K562 (cell line): ENCODE measurements around the gene TMED5. TPM values are rescaled to one million over a fixed set of nuclear protein-coding genes. Genes with fewer than 3 reads are reported as not detected.

Experiments used
- ATAC-seq: fragments of 200-7000 bp; cut with Tn5 transposase; 3 replicates; pipeline ENCODE4 v1.9.1; 2020; ENCODE audit warnings: moderate library complexity
- BruUV-seq: library from RNA; stranded (reverse); fragments of 400-500 nt; replicated peaks from 2 replicates; lab custom pipeline; 2021; lab: Mats Ljungman, UMichigan
- CTCF ChIA-PET: fragments of 300-600 bp; formaldehyde crosslinking; extraction: SDS; loops from one replicate; lab custom pipeline; 2021; ENCODE audit warnings: low intra/inter-chr PET ratio; lab: Yijun Ruan, JAX
- POLR2A ChIA-PET: fragments of 300-600, 350-650 bp; sonication (Branson Sonifier 250); formaldehyde crosslinking; extraction: SDS; loops from one replicate; lab custom pipeline; 2021; ENCODE audit warnings: antibody characterized with exemption, inconsistent platforms; lab: Yijun Ruan, JAX
- DNase-seq, 4 experiments: peaks; one replicate each; pipeline versions ENCODE4 v3.0.0 to v3.0.0-alpha.2; 2011 to 2018; ENCODE audit warnings: low spot score in 3 of 4, mixed read lengths in 3 of 4; ENCODE audit errors: extremely low read depth in 1 of 4
- FAIRE-seq: peaks from 2 replicates; lab custom pipeline; 2011; peaks lifted over from hg19 to GRCh38; lab: Jason Lieb, UNC
- H2AFZ ChIP-seq: 2 replicates; pipeline ENCODE4 v1.6.0; 2011; ENCODE audit warnings: low read depth, low read length, control low read depth, inconsistent platforms
- H3K27ac ChIP-seq: fragments of 200-600 bp; 3 replicates; pipeline ENCODE4 v1.8.0; 2011; ENCODE audit warnings: low read depth, mild to moderate bottlenecking, control low read depth, inconsistent platforms, low read length, moderate library complexity, mixed read lengths; ENCODE audit errors: extremely low read depth
- H3K27me3 ChIP-seq, 2 experiments: fragments of 300-600 bp in 1 of 2; 2 replicates in 1 of 2; 3 replicates in 1 of 2; pipeline versions ENCODE4 v1.6.0 to v1.8.0; 2011; ENCODE audit warnings: inconsistent platforms in 2 of 2, low read length in 2 of 2, mild to moderate bottlenecking in 1 of 2, mixed read lengths in 1 of 2, moderate library complexity in 1 of 2; ENCODE audit not compliant: control insufficient read depth in 2 of 2, insufficient read depth in 2 of 2
- H3K36me3 ChIP-seq: fragments of 300-600 bp; 3 replicates; pipeline ENCODE4 v1.8.0; 2011; ENCODE audit warnings: mild to moderate bottlenecking, low read length, inconsistent platforms; ENCODE audit not compliant: control insufficient read depth, insufficient read depth
- H3K4me1 ChIP-seq, 2 experiments: fragments of 200-600 bp in 1 of 2; replicated peaks in 1 of 2; 2 replicates in 1 of 2; 3 replicates in 1 of 2; pipeline versions ENCODE4 v1.5.1 to v1.8.0; 2011; ENCODE audit warnings: inconsistent platforms in 2 of 2, low read length in 2 of 2, mild to moderate bottlenecking in 1 of 2, mixed read lengths in 1 of 2, moderate library complexity in 1 of 2; ENCODE audit not compliant: control insufficient read depth in 2 of 2, insufficient read depth in 2 of 2
- H3K4me2 ChIP-seq: 2 replicates; pipeline ENCODE4 v1.6.1; 2011; ENCODE audit warnings: low read length, control low read depth, inconsistent platforms, mixed read lengths; ENCODE audit not compliant: insufficient read depth
- H3K4me3 ChIP-seq: fragments of 200-600 bp; sonication (generic), shearing (Covaris generic); 2 replicates; pipeline ENCODE4 v1.5.1; 2016; ENCODE audit warnings: control low read depth, inconsistent platforms
- H3K79me2 ChIP-seq: fragments of 200-600 bp; 3 replicates; pipeline ENCODE4 v1.8.0; 2011; ENCODE audit warnings: low read length, inconsistent platforms; ENCODE audit not compliant: control insufficient read depth, insufficient read depth
- H3K9ac ChIP-seq, 2 experiments: 2 replicates each; pipeline versions ENCODE4 v1.6.0 to v1.6.1; 2011; ENCODE audit warnings: low read depth in 2 of 2, low read length in 2 of 2, control low read depth in 1 of 2, inconsistent platforms in 1 of 2, mild to moderate bottlenecking in 1 of 2, mixed read lengths in 1 of 2; ENCODE audit not compliant: insufficient read depth in 1 of 2
- H3K9me1 ChIP-seq: one replicate; pipeline ENCODE4 v1.6.0; 2011; ENCODE audit warnings: inconsistent platforms, mild to moderate bottlenecking, low read length, moderate library complexity; ENCODE audit not compliant: control insufficient read depth, insufficient read depth
- H3K9me3 ChIP-seq: replicated peaks from 2 replicates; pipeline ENCODE4 v1.5.1; 2011; ENCODE audit warnings: low read depth, low read length, inconsistent platforms; ENCODE audit not compliant: control insufficient read depth, insufficient read depth
- H4K20me1 ChIP-seq: replicated peaks from 2 replicates; pipeline ENCODE4 v1.6.1; 2011; ENCODE audit warnings: low read length, inconsistent platforms, mixed read lengths; ENCODE audit not compliant: control insufficient read depth, insufficient read depth
- BRCA1 ChIP-seq, 2 experiments: fragments of 450-650 bp in 1 of 2; sonication (generic) in 1 of 2; formaldehyde crosslinking in 1 of 2; IDR thresholded peaks; 2 replicates each; pipeline versions ENCODE4 v1.5.0 to v1.6.1; 2017 to 2020; ENCODE audit warnings: mild to moderate bottlenecking in 1 of 2, missing genetic modification reagents in 1 of 2
- E2F1 ChIP-seq: sonication (generic); formaldehyde crosslinking; IDR thresholded peaks from 2 replicates; pipeline ENCODE4 v1.8.1; 2023; ENCODE audit warnings: mild to moderate bottlenecking, missing genetic modification reagents, moderate library complexity
- IRF2 ChIP-seq: sonication (generic); formaldehyde crosslinking; IDR thresholded peaks from 2 replicates; pipeline ENCODE4 v1.8.1; 2022; ENCODE audit warnings: mild to moderate bottlenecking, missing genetic modification reagents
- MYBL2 ChIP-seq, 2 experiments: fragments of 450-650 bp in 1 of 2; sonication (generic) in 1 of 2; formaldehyde crosslinking in 1 of 2; IDR thresholded peaks; 2 replicates each; pipeline versions ENCODE4 v1.6.1 to v1.8.1; 2017 to 2022; ENCODE audit warnings: borderline replicate concordance in 1 of 2, inconsistent platforms in 1 of 2, low read depth in 1 of 2, mild to moderate bottlenecking in 1 of 2, missing genetic modification reagents in 1 of 2, moderate library complexity in 1 of 2
- NBN ChIP-seq: fragments of 450-650 bp; IDR thresholded peaks from 2 replicates; pipeline ENCODE4 v1.6.1; 2016; ENCODE audit warnings: low read depth, mild to moderate bottlenecking
- SMARCA5 ChIP-seq: fragments of 450-650 bp; IDR thresholded peaks from 2 replicates; pipeline ENCODE4 v1.6.1; 2016
- SUPT5H ChIP-seq: fragments of 450-650 bp; IDR thresholded peaks from 2 replicates; pipeline ENCODE4 v1.6.1; 2016
- ZBTB11 ChIP-seq, 3 experiments: fragments of 200-800 bp in 1 of 3; fragments of 250-450 bp in 1 of 3; fragments of 450-650 bp in 1 of 3; sonication (Bioruptor Pico) in 1 of 3; sonication (Bioruptor generic) in 1 of 3; formaldehyde crosslinking in 1 of 3; IDR thresholded peaks; 2 replicates each; pipeline versions ENCODE4 v1.6.1 to v1.8.0; 2016 to 2022; ENCODE audit warnings: mild to moderate bottlenecking in 2 of 3, missing genetic modification characterization in 2 of 3, missing compliant biosample characterization in 1 of 3, moderate library complexity in 1 of 3
- ZNF282 ChIP-seq: sonication (generic); formaldehyde crosslinking; IDR thresholded peaks from 2 replicates; pipeline ENCODE4 v1.8.1; 2023; ENCODE audit warnings: missing genetic modification reagents
- ZNF398 ChIP-seq: fragments of 250-450 bp; sonication (Bioruptor Pico); IDR thresholded peaks from 2 replicates; pipeline ENCODE4 v1.8.0; 2021; ENCODE audit warnings: moderate library complexity, mild to moderate bottlenecking, inconsistent platforms
- ZNF764 ChIP-seq: fragments of 250-450 bp; sonication (Bioruptor Pico); IDR thresholded peaks from 2 replicates; pipeline ENCODE4 v1.4.0; 2020; ENCODE audit warnings: low read depth, mild to moderate bottlenecking, moderate library complexity
- WGBS: fragments of 100-300 bp; shearing (Covaris generic); methylation state at CpG from one replicate; pipeline ENCODE4 v1.1.6; 2016; ENCODE audit warnings: low coverage, mixed read lengths; ENCODE audit not compliant: insufficient coverage; ENCODE audit errors: missing lambda C conversion rate; 5-methylcytosine and 5-hydroxymethylcytosine counted together
- in situ Hi-C: fragments of 300-500 bp; cut with MboI; formaldehyde crosslinking; loops from 4 replicates; pipeline ENCODE4 v1.15.0; 2018; ENCODE audit warnings: inconsistent platforms, mixed read lengths
- intact Hi-C: fragments of 100-400 bp; cut with micrococcal nuclease; formaldehyde crosslinking; loops from 2 replicates; pipeline ENCODE4 v1.14.2; 2022
- polyA plus RNA-seq, 8 experiments: library from polyadenylated mRNA; depleted of rRNA in 4 of 8; stranded (reverse) in 5 of 8; unstranded in 3 of 8; fragments of >200 nt; fragmentation: Nextera tagmentation in 2 of 8; fragmentation: Illumina TruSeq in 1 of 8; extraction: Ambion mirVana in 2 of 8; extraction: Trizol in 1 of 8; gene quantifications; 2 replicates each; pipeline versions ENCODE4 v1.2.1 to v1.2.3, GENCODE V29; 2011 to 2014; ENCODE audit warnings: inconsistent platforms in 1 of 8, missing spikeins in 1 of 8
- total RNA-seq, 7 experiments: library from RNA; depleted of rRNA in 6 of 7; stranded (reverse); fragments of >200 nt in 6 of 7; fragmentation: Illumina TruSeq in 2 of 7; extraction: Trizol in 2 of 7; gene quantifications; 2 replicates each; pipeline versions ENCODE4 v1.2.1 to v1.2.3, GENCODE V29; 2011 to 2021; ENCODE audit warnings: low replicate concordance in 1 of 7

Gene TMED5
- total and polyA plus RNA-seq, 9 of the 15 experiments (the other 6 are each of a cell fraction or from before 2014, with no cell fraction given): 28.7 to 83.7 (median 67.2) TPM

- BruUV-seq: no TSS peak
- DNase-seq: no peak
Observed at GRCh38 chr1:93114391-93114790, 65.8 kb downstream of the TMED5 start.

More at GRCh38 chr1:93114391-93114790, 65.8 kb downstream of the TMED5 start:
- no peak overlapping the region for H3K9ac ChIP-seq
- H3K36me3 ChIP-seq: peaks cover 76% of the 10 kb centered on the region
- H3K27ac ChIP-seq: no peak overlapping the region
- H3K4me3 ChIP-seq: no peak overlapping the region
- ATAC-seq (no peak), FAIRE-seq (no peak)
- no peak overlapping the region for H2AFZ ChIP-seq
- H3K27me3 ChIP-seq: no peaks in the 10 kb centered on the region
- in situ Hi-C loops (no loop called here), intact Hi-C loops (no loop called here)
- no peak overlapping the region for H3K4me2 ChIP-seq
- H4K20me1 ChIP-seq: no peaks in the 10 kb centered on the region
- ChIA-PET CTCF (no interaction called here), POLR2A (no interaction called here)
- H3K9me3 ChIP-seq: no peaks in the 10 kb centered on the region
- H3K79me2 ChIP-seq: peaks cover 47% of the 10 kb centered on the region
- no peak for TF ChIP-seq ZNF282 (CRISPR knock-in tag)
- TF ChIP-seq ZNF764 (CRISPR knock-in tag): no peak
- TF ChIP-seq ZNF398: no peak
- TF ChIP-seq MYBL2 (IDR thresholded peaks at IDR 0.05; ENCODE audit: low read depth): no peak
- TF ChIP-seq MYBL2 (CRISPR knock-in tag; IDR thresholded peaks at IDR 0.05; ENCODE audit: borderline replicate concordance): no peak
- TF ChIP-seq SUPT5H: no peak
- TF ChIP-seq IRF2 (CRISPR knock-in tag): no peak
- no peak for TF ChIP-seq BRCA1 (IDR thresholded peaks at IDR 0.05)
- no peak for TF ChIP-seq BRCA1 (CRISPR knock-in tag; IDR thresholded peaks at IDR 0.05)
- no peak for TF ChIP-seq SMARCA5
- no peak for TF ChIP-seq ZBTB11 (CRISPR knock-in tag; IDR thresholded peaks at IDR 0.05)
- no peak for TF ChIP-seq NBN
- no peak for TF ChIP-seq E2F1 (CRISPR knock-in tag)
- H3K9me1 ChIP-seq: no peaks in the 10 kb centered on the region
- 100% methylated on average over 2 of the region's 2 CpGs for WGBS
- H3K4me1 ChIP-seq: 0 out of 5 replicates have a peak, but pooled peaks cover 0 to 5% of the 10 kb centered on the region in 2 experiments
